Measurements from ENCODE around the gene ZNF407.
"Not testable (repeated sequence)": the region's sequence is repeated elsewhere in the genome, so short reads cannot be mapped to it uniquely, and the experiment has no call there.

The ZNF407 gene

DNA sequence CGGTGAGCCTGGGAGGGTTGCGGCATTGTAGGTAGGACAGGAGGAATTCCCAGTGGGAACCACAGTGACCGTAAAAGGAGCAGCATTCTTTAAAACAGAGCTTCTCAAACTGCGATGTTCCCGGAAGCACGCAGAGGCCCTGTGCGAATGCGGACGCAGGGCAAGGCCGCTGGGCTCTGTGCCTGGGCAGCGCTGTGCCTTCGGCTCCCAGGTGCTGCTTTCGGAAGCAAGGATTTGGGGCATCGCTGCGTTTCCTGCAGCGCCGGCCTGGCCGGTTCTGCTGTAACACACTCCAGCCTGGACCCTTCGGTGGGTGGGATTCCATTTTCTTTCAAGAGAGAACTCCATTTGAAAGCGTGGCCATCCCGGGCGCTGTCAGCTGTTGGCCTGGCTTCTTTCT lies 492.7 kb downstream of the ZNF407 start:
- no peak overlapping the region for H3K27ac Mint-ChIP-seq
- no peaks in the 10 kb centered on the region for H3K36me3 Mint-ChIP-seq (ENCODE audit: low read depth)
- peaks cover 7% of the 10 kb centered on the region for H3K9me3 Mint-ChIP-seq
- no peak overlapping the region for H3K4me3 Mint-ChIP-seq
- peaks cover 4% of the 10 kb centered on the region for H3K4me1 Mint-ChIP-seq
- DNase-seq = no peak
- TF ChIP-seq, protein P1, sequence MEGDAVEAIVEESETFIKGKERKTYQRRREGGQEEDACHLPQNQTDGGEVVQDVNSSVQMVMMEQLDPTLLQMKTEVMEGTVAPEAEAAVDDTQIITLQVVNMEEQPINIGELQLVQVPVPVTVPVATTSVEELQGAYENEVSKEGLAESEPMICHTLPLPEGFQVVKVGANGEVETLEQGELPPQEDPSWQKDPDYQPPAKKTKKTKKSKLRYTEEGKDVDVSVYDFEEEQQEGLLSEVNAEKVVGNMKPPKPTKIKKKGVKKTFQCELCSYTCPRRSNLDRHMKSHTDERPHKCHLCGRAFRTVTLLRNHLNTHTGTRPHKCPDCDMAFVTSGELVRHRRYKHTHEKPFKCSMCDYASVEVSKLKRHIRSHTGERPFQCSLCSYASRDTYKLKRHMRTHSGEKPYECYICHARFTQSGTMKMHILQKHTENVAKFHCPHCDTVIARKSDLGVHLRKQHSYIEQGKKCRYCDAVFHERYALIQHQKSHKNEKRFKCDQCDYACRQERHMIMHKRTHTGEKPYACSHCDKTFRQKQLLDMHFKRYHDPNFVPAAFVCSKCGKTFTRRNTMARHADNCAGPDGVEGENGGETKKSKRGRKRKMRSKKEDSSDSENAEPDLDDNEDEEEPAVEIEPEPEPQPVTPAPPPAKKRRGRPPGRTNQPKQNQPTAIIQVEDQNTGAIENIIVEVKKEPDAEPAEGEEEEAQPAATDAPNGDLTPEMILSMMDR (IDR thresholded peaks at IDR 0.05) = no peak
- H3K27me3 Mint-ChIP-seq (ENCODE audit: low read depth, poor library complexity) = no peaks in the 10 kb centered on the region

DNA sequence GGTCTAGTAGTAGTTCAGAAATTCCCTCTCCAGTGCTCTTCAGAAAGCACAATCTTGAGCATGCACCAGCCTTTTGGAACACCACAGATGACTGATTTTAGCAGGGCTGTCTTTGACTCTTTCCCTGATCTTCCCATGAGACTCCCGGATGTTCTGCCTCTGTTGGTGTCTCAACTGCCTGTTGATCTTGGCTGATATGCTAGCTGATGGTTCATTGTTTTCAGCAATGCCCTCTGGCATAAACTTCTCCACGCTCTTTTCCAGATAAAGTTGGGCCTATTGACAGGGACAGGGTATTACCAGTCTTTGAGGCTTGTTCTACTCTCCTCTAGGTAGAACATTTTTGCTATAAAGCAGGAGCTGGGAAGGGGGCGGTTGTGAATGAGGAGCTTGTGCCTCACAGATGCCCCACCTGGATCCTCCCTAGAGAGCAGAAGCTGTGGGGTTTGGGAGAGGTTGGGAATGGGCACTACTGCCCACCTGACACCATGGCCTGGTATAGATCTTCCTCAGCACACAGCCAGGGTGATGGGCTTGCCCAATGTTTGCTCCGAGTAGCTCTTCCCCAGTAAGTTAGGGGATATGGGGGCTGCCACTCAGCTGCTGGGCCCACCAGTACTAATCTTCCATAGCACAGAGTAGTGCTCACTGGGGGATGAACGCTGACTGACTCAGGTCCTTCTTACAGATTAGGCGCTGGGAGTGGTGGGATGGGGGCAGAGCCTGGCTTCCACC lies 500.0 kb downstream of the ZNF407 start:
- DNase-seq = no peak
- H3K4me3 Mint-ChIP-seq = no peak overlapping the region
- TF ChIP-seq, protein P1 (IDR thresholded peaks at IDR 0.05) = no peak
- no peak overlapping the region for H3K27ac Mint-ChIP-seq
- H3K4me1 Mint-ChIP-seq = no peaks in the 10 kb centered on the region
- peaks cover 5% of the 10 kb centered on the region for H3K27me3 Mint-ChIP-seq (ENCODE audit: low read depth, poor library complexity)
- H3K9me3 Mint-ChIP-seq = peaks cover 41% of the 10 kb centered on the region
- H3K36me3 Mint-ChIP-seq (ENCODE audit: low read depth) = no peaks in the 10 kb centered on the region

DNA sequence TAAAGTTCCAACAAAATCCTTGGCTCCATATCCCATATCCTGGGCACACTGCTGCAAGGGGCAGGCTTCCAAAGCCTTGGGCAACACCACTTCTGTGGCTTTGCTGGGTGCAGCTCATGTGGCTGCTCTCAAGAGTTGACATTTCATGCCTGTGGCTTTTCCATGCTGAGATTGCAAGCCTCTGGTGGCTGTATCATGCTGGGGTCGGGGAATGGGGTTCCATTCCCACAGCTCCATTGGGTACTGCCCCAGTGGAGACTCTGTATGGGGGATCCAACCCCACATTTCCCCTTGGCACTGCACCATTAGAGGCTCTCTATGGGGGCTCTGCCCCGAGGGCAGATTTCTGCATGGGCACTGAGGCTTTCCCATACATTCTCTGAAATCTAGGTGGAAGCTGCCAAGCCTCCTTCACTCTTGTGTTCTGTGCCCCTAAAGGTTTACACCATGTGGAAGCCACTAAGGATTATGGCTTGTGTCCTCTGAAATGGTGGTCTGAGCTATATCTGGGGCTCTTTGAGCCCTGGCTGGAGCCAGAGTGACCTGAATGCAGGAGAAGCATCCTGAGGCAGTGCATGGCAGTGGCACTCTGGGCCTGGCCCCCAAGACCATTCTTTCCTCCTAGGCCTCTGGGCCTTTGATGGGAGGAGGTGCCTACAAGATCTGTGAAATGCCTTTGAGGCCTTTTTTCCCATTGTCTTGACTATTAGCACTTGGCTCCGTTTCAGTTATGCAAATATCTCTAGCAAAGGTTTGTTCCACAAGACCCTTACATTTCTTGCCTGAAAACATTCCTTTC lies 503.4 kb downstream of the ZNF407 start:
- Mint-ChIP-seq H3K27ac (no peak overlapping the region), H3K27me3 (ENCODE audit: low read depth, poor library complexity) (peaks cover 13% of the 10 kb centered on the region), H3K36me3 (ENCODE audit: low read depth) (no peaks in the 10 kb centered on the region), H3K4me1 (peaks cover 4% of the 10 kb centered on the region), H3K9me3 (peaks cover 41% of the 10 kb centered on the region), H3K4me3 (no peak overlapping the region)
- TF ChIP-seq, protein P1 (IDR thresholded peaks at IDR 0.05) = no peak
- no peak for DNase-seq

DNA sequence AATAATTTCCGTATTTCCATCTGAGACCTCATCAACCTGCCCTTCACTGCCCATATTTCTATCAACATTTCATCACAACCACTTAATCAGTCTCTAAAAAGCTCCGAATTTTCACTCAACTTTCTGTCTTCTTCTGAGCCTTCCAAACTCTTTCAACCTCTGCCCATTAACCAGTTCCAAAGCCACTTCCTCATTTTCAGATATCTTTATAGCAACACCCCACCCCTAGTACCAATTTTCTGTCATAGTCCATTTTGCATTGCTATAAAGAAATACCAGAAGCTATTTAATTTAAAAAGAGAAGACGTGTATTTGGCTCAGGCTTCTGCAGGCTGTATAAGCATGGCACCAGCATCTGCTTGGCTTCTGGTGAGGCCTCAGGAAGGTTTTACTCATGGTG lies 504.2 kb downstream of the ZNF407 start:
- TF ChIP-seq, protein P1 (IDR thresholded peaks at IDR 0.05) = no peak
- H3K4me3 Mint-ChIP-seq = no peak overlapping the region
- H3K4me1 Mint-ChIP-seq = peaks cover 4% of the 10 kb centered on the region
- DNase-seq = no peak
- no peak overlapping the region for H3K27ac Mint-ChIP-seq
- H3K9me3 Mint-ChIP-seq = peaks cover 33% of the 10 kb centered on the region
- peaks cover 13% of the 10 kb centered on the region for H3K27me3 Mint-ChIP-seq (ENCODE audit: low read depth, poor library complexity)
- H3K36me3 Mint-ChIP-seq (ENCODE audit: low read depth) = no peaks in the 10 kb centered on the region

GRCh38 chr18:75104029-75104428 lies 506.4 kb downstream of the ZNF407 start:
- H3K36me3 Mint-ChIP-seq (ENCODE audit: low read depth); DNase-seq; H3K4me3 Mint-ChIP-seq; H3K27ac Mint-ChIP-seq: not testable (repeated sequence)
- Mint-ChIP-seq H3K9me3 (peaks cover 33% of the 10 kb centered on the region), H3K4me1 (peaks cover 23% of the 10 kb centered on the region), H3K27me3 (ENCODE audit: low read depth, poor library complexity) (peaks cover 13% of the 10 kb centered on the region)

- Mint-ChIP-seq H3K4me3 (no peak overlapping the region), H3K9me3 (peaks cover 33% of the 10 kb centered on the region), H3K27ac (no peak overlapping the region), H3K27me3 (ENCODE audit: low read depth, poor library complexity) (peaks cover 13% of the 10 kb centered on the region), H3K36me3 (ENCODE audit: low read depth) (no peaks in the 10 kb centered on the region), H3K4me1 (peaks cover 28% of the 10 kb centered on the region)
- no peak for DNase-seq
- TF ChIP-seq, protein P1 (IDR thresholded peaks at IDR 0.05) = no peak
These were observed 506.8 kb downstream of the ZNF407 start for GRCh38 chr18:75104483-75104882.
